ENCODE measurements around the gene ANKRD49. TPM values are rescaled to one million over a fixed set of nuclear protein-coding genes. Genes with fewer than 3 reads are reported as not detected.

The ANKRD49 gene
- total RNA-seq, 1 donor from 2014 or later, result 18.9 TPM

DNA sequence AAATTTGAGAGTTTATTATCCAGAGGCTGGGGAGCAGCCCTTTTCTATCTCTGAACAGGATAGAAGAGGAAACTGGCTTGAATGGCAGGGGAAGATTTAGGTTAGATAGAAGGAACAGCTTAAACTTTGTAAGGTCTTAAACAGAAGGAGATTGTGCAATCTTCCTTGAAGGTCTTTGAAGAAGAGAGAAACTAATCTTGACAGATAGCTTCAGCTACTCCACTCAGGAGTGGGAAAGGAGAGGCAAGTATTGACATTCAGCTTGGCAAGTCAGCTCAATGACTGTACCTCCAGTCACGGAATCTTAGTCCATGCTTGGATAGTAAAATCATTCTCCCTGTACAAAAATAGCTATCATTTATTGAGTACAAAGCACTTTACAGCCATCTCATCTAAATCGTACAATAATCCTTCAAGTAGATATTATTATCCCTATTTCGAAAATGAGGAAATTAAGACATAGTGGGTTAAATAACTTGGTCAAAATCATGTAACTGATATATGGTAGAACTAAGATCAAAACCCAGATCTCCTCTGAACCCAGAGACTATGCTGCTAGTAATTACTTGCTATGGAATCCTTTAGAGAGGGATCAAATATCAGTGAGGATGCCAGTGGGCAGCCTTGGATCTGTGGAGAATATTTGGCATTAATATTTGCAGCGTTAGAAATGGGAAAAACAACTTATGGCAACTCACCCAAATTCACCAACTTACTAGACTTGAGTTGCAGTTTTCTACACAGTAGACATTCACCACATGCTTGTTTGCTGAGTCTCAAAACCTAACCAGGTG is 33.1 kb downstream of the ANKRD49 start:
- no peak overlapping the region for H3K4me2 ChIP-seq
- no peaks in the 10 kb centered on the region for H3K79me2 ChIP-seq (ENCODE audit: low read depth)
- no peaks in the 10 kb centered on the region for H3K36me3 ChIP-seq
- H3K4me3 Mint-ChIP-seq, result no peak overlapping the region
- peaks cover 6% of the 10 kb centered on the region for H3K4me1 ChIP-seq
- no peaks in the 10 kb centered on the region for H3K9me3 Mint-ChIP-seq
- H3K36me3 Mint-ChIP-seq, result no peaks in the 10 kb centered on the region
- H3K27me3 Mint-ChIP-seq (ENCODE audit: insufficient read depth, low read depth), result no peaks in the 10 kb centered on the region
- TF ChIP-seq, protein P1, sequence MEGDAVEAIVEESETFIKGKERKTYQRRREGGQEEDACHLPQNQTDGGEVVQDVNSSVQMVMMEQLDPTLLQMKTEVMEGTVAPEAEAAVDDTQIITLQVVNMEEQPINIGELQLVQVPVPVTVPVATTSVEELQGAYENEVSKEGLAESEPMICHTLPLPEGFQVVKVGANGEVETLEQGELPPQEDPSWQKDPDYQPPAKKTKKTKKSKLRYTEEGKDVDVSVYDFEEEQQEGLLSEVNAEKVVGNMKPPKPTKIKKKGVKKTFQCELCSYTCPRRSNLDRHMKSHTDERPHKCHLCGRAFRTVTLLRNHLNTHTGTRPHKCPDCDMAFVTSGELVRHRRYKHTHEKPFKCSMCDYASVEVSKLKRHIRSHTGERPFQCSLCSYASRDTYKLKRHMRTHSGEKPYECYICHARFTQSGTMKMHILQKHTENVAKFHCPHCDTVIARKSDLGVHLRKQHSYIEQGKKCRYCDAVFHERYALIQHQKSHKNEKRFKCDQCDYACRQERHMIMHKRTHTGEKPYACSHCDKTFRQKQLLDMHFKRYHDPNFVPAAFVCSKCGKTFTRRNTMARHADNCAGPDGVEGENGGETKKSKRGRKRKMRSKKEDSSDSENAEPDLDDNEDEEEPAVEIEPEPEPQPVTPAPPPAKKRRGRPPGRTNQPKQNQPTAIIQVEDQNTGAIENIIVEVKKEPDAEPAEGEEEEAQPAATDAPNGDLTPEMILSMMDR (IDR thresholded peaks at IDR 0.05), result no peak
- TF ChIP-seq EZH2phosphoT487 (IDR thresholded peaks at IDR 0.05) (no peak), EZH2 (IDR thresholded peaks at IDR 0.05) (no peak)
- no peaks in the 10 kb centered on the region for H3K9me3 ChIP-seq (ENCODE audit: low read depth)
- peaks cover 13% of the 10 kb centered on the region for H3K27me3 ChIP-seq
- no peaks in the 10 kb centered on the region for H3F3A ChIP-seq (ENCODE audit: low read depth)
- H3K27ac Mint-ChIP-seq, result no peak overlapping the region
- no peak overlapping the region for H3K9ac ChIP-seq
- no peak overlapping the region for H3K4me3 ChIP-seq
- no peaks in the 10 kb centered on the region for H4K20me1 ChIP-seq (ENCODE audit: low read depth)
- peaks cover 7% of the 10 kb centered on the region for H3K4me1 Mint-ChIP-seq
- H3K27ac ChIP-seq, result no peak overlapping the region
- H2AFZ ChIP-seq (replicated peaks), result no peak overlapping the region
- no peak for DNase-seq (ENCODE audit: low spot score)

DNA sequence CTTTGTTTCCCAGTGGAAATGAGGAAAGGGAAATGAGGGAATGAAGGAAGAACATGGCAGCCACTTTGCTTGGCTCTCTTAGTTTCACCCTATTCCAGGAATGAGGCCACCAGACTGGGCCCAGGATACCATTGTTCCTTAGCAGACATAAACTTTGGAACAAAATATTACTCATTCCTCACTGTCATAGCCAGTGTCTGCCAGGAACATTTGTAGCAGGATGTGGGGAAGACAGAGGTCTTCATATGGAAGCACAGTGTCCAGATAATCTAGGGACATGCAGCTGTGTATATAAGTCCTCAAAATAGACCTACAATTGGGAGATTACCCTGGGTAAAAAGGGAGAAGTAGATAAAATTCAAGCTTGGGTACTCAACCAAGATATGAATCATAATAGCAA is 34.8 kb downstream of the ANKRD49 start:
- H3F3A ChIP-seq (ENCODE audit: low read depth), result no peaks in the 10 kb centered on the region
- TF ChIP-seq EZH2phosphoT487 (IDR thresholded peaks at IDR 0.05), result no peak
- TF ChIP-seq EZH2 (IDR thresholded peaks at IDR 0.05), result no peak
- TF ChIP-seq, protein P1 (IDR thresholded peaks at IDR 0.05), result no peak
- no peak for DNase-seq (ENCODE audit: low spot score)
- no peaks in the 10 kb centered on the region for H3K36me3 Mint-ChIP-seq
- peaks cover 13% of the 10 kb centered on the region for H3K27me3 ChIP-seq
- H3K4me2 ChIP-seq, result no peak overlapping the region
- H2AFZ ChIP-seq (replicated peaks), result no peak overlapping the region
- no peaks in the 10 kb centered on the region for H3K79me2 ChIP-seq (ENCODE audit: low read depth)
- H3K36me3 ChIP-seq, result no peaks in the 10 kb centered on the region
- H3K27ac Mint-ChIP-seq, result no peak overlapping the region
- no peaks in the 10 kb centered on the region for H3K27me3 Mint-ChIP-seq (ENCODE audit: insufficient read depth, low read depth)
- no peaks in the 10 kb centered on the region for H3K9me3 Mint-ChIP-seq
- H3K27ac ChIP-seq, result no peak overlapping the region
- no peaks in the 10 kb centered on the region for H4K20me1 ChIP-seq (ENCODE audit: low read depth)
- H3K4me3 Mint-ChIP-seq, result no peak overlapping the region
- H3K9me3 ChIP-seq (ENCODE audit: low read depth), result no peaks in the 10 kb centered on the region
- peaks cover 6% of the 10 kb centered on the region for H3K4me1 ChIP-seq
- H3K9ac ChIP-seq, result no peak overlapping the region
- peaks cover 7% of the 10 kb centered on the region for H3K4me1 Mint-ChIP-seq
- H3K4me3 ChIP-seq, result no peak overlapping the region

DNA sequence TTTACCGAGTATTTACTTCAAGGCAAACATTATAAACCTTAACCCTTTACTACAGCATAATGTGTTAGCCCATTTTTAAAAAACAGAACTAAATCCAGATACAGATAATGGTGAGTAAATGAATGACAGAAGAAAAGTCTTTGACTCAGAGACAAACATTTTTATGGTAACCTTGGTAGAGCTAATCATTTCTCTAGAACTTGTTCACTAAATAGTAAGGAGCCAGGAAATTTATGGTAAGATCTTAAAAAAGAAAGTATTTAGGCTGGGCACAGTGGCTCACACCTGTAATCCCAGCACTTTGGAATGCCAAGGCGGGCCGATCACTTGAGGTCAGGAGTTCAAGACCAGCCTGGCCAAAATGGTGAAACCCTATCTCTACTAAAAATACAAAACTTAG is 38.4 kb downstream of the ANKRD49 start:
- Mint-ChIP-seq H3K27ac (no peak overlapping the region), H3K4me1 (no peaks in the 10 kb centered on the region), H3K36me3 (no peaks in the 10 kb centered on the region), H3K9me3 (no peaks in the 10 kb centered on the region), H3K4me3 (no peak overlapping the region), H3K27me3 (ENCODE audit: insufficient read depth, low read depth) (no peaks in the 10 kb centered on the region)
- no peak for DNase-seq (ENCODE audit: low spot score)
- no peak overlapping the region for H2AFZ ChIP-seq (replicated peaks)
- H3K79me2 ChIP-seq (ENCODE audit: low read depth), result no peaks in the 10 kb centered on the region
- H3K9ac ChIP-seq, result no peak overlapping the region
- peaks cover under 1% of the 10 kb centered on the region for H3K27me3 ChIP-seq
- no peaks in the 10 kb centered on the region for H4K20me1 ChIP-seq (ENCODE audit: low read depth)
- no peaks in the 10 kb centered on the region for H3K4me1 ChIP-seq
- no peak overlapping the region for H3K27ac ChIP-seq
- H3K36me3 ChIP-seq, result no peaks in the 10 kb centered on the region
- H3K4me2 ChIP-seq, result no peak overlapping the region
- H3F3A ChIP-seq (ENCODE audit: low read depth), result no peaks in the 10 kb centered on the region
- H3K9me3 ChIP-seq (ENCODE audit: low read depth), result no peaks in the 10 kb centered on the region
- no peak for TF ChIP-seq EZH2phosphoT487 (IDR thresholded peaks at IDR 0.05)
- no peak for TF ChIP-seq EZH2 (IDR thresholded peaks at IDR 0.05)
- TF ChIP-seq, protein P1 (IDR thresholded peaks at IDR 0.05), result no peak
- H3K4me3 ChIP-seq, result no peak overlapping the region
